SK-N-SH treated with all-trans-retinoic acid at 6 μM for 48 hours (cell line): Measurements from ENCODE around the gene ERVK3-1.

Experiments
- ATAC-seq: fragments of 200-7000 bp; cut with Tn5 transposase; 3 replicates; pipeline ENCODE4 v1.9.1; 2020; ENCODE audit warnings: mild to moderate bottlenecking, moderate library complexity
- CSDC2 ChIP-seq: fragments of 250-450 bp; sonication (Bioruptor Pico); IDR thresholded peaks from 2 replicates; pipeline ENCODE4 v1.5.0; 2020; ENCODE audit warnings: mild to moderate bottlenecking, moderate library complexity
- ESRRG ChIP-seq: fragments of 250-450 bp; sonication (Bioruptor Pico); IDR thresholded peaks from 2 replicates; pipeline ENCODE4 v1.6.1; 2021; ENCODE audit warnings: mild to moderate bottlenecking
- GLIS3 ChIP-seq: fragments of 250-450 bp; sonication (Bioruptor Pico); IDR thresholded peaks from 2 replicates; pipeline ENCODE4 v1.5.0; 2020; ENCODE audit warnings: mild to moderate bottlenecking, moderate library complexity
- ISL1 ChIP-seq: fragments of 250-450 bp; sonication (Bioruptor Pico); IDR thresholded peaks from 2 replicates; pipeline ENCODE4 v2.1.2; 2022; ENCODE audit warnings: mild to moderate bottlenecking, moderate library complexity
- OSR1 ChIP-seq: fragments of 250-450 bp; sonication (Bioruptor Pico); IDR thresholded peaks from 2 replicates; pipeline ENCODE4 v1.8.0; 2022; ENCODE audit warnings: moderate library complexity, mild to moderate bottlenecking, inconsistent platforms
- RARB ChIP-seq: fragments of 250-450 bp; sonication (Bioruptor Pico); IDR thresholded peaks from 2 replicates; pipeline ENCODE4 v1.8.0; 2021; ENCODE audit warnings: mild to moderate bottlenecking, moderate library complexity
- SNAI2 ChIP-seq: fragments of 250-450 bp; sonication (Bioruptor Pico); IDR thresholded peaks from 2 replicates; pipeline ENCODE4 v1.5.0; 2020; ENCODE audit warnings: mild to moderate bottlenecking, moderate library complexity
- TCF4 ChIP-seq: fragments of 250-450 bp; sonication (Bioruptor Pico); IDR thresholded peaks from 2 replicates; pipeline ENCODE4 v1.8.0; 2021; ENCODE audit warnings: mild to moderate bottlenecking, moderate library complexity, borderline replicate concordance
- TOX ChIP-seq: fragments of 250-450 bp; sonication (Bioruptor Pico); IDR thresholded peaks from 2 replicates; pipeline ENCODE4 v1.8.0; 2021; ENCODE audit warnings: mild to moderate bottlenecking, moderate library complexity, borderline replicate concordance
- ZC3H10 ChIP-seq: fragments of 250-450 bp; sonication (Bioruptor Pico); IDR thresholded peaks from 2 replicates; pipeline ENCODE4 v1.5.1; 2021; ENCODE audit warnings: mild to moderate bottlenecking, moderate library complexity
- ZFP3 ChIP-seq: fragments of 250-450 bp; sonication (Bioruptor Pico); IDR thresholded peaks from 2 replicates; pipeline ENCODE4 v1.5.0; 2020; ENCODE audit warnings: mild to moderate bottlenecking, moderate library complexity
- ZFP30 ChIP-seq: fragments of 450-650 bp; formaldehyde crosslinking; IDR thresholded peaks from 2 replicates; pipeline ENCODE4 v1.5.0; 2022; ENCODE audit warnings: mild to moderate bottlenecking, moderate library complexity
- ZNF565 ChIP-seq: fragments of 450-650 bp; formaldehyde crosslinking; conservative IDR thresholded peaks from 2 replicates; pipeline ENCODE4 v1.5.0; 2020; ENCODE audit warnings: low read depth, mild to moderate bottlenecking, moderate library complexity
- ZNF70 ChIP-seq: fragments of 450-650 bp; formaldehyde crosslinking; IDR thresholded peaks from 2 replicates; pipeline ENCODE4 v1.5.0; 2020; ENCODE audit warnings: mild to moderate bottlenecking, moderate library complexity
- ZNF8 ChIP-seq: fragments of 450-650 bp; formaldehyde crosslinking; IDR thresholded peaks from 2 replicates; pipeline ENCODE4 v1.5.0; 2020; ENCODE audit warnings: mild to moderate bottlenecking, moderate library complexity
- TF ChIP-seq, protein P1 (sequence below): fragments of 250-450 bp; sonication (Bioruptor Pico); IDR thresholded peaks from 2 replicates; pipeline ENCODE4 v1.8.0; 2020; ENCODE audit warnings: mild to moderate bottlenecking, moderate library complexity, borderline replicate concordance
- TF ChIP-seq, protein P2 (sequence below): fragments of 250-450 bp; sonication (Bioruptor Pico); IDR thresholded peaks from 2 replicates; pipeline ENCODE4 v1.5.0; 2020; ENCODE audit warnings: mild to moderate bottlenecking, moderate library complexity
- TF ChIP-seq, protein P3 (sequence below): fragments of 250-450 bp; sonication (Bioruptor Pico); IDR thresholded peaks from 2 replicates; pipeline ENCODE4 v1.5.1; 2021; ENCODE audit warnings: mild to moderate bottlenecking, moderate library complexity
- TF ChIP-seq, protein P4 (sequence below): fragments of 250-450 bp; sonication (Bioruptor Pico); IDR thresholded peaks from 2 replicates; pipeline ENCODE4 v1.5.1; 2020; ENCODE audit warnings: low read depth, mild to moderate bottlenecking, moderate library complexity

Gene ERVK3-1

DNA sequence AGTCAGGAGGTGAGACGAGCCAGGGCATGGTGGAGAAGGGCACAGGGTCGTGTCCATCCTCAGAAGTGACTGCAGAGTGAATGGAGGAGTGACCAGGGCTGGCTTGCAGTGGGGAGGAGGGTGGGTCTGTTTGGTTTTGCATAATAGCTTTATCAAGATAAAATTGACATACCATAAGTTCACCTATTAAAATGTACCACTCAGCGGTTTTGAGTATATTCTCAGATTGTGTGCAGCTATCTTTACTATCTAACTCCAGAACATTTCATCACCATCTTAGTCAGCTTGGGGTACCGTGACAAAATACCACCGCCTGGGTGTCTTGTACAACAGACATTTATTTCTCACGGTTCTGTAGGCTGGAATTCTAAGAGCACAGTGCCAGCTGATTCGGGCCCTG lies 13.2 kb upstream of the ERVK3-1 start (continued):
- TF ChIP-seq, protein P1, sequence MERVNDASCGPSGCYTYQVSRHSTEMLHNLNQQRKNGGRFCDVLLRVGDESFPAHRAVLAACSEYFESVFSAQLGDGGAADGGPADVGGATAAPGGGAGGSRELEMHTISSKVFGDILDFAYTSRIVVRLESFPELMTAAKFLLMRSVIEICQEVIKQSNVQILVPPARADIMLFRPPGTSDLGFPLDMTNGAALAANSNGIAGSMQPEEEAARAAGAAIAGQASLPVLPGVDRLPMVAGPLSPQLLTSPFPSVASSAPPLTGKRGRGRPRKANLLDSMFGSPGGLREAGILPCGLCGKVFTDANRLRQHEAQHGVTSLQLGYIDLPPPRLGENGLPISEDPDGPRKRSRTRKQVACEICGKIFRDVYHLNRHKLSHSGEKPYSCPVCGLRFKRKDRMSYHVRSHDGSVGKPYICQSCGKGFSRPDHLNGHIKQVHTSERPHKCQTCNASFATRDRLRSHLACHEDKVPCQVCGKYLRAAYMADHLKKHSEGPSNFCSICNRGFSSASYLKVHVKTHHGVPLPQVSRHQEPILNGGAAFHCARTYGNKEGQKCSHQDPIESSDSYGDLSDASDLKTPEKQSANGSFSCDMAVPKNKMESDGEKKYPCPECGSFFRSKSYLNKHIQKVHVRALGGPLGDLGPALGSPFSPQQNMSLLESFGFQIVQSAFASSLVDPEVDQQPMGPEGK (CRISPR knock-in tag): no peak

DNA sequence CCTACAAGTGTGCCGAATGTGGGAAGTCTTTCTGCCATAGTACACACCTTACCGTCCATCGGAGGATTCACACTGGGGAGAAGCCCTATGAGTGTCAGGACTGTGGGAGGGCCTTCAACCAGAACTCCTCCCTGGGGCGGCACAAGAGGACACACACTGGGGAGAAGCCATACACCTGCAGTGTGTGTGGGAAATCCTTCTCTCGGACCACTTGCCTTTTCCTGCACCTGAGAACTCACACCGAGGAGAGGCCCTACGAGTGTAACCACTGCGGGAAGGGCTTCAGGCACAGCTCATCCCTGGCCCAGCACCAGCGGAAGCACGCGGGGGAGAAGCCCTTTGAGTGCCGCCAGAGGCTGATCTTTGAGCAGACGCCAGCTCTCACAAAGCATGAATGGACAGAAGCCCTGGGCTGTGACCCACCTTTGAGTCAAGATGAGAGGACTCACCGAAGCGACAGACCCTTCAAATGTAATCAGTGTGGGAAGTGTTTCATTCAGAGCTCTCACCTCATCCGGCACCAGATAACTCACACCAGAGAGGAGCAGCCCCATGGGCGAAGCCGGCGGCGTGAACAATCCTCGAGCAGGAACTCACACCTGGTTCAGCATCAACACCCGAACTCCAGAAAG lies 10.3 kb upstream of the ERVK3-1 start:
- ATAC-seq: no peak
- TF ChIP-seq TOX (CRISPR knock-in tag) (no peak), OSR1 (CRISPR knock-in tag) (no peak), RARB (CRISPR knock-in tag) (no peak), CSDC2 (no peak), GLIS3 (CRISPR knock-in tag) (no peak)

DNA sequence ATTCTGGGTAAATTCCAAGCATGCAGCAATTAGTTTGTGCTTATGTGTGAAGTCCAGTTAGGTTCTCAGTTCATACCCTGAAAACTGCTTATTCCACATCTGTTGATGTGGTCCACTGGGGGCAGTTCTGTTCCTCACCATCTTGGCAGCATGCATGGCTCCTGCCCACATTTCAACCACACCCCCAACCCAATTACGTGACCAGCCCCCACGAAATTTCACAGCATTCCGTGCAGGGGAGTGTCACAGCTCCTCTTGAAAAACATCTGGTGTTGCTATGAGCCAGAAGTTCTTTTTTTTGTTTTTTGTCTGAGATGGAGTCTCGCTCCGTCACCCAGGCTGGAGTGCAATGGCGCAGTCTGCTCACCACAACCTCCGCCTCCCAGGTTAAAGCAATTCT lies 9.1 kb upstream of the ERVK3-1 start:
- ATAC-seq: no peak
- TF ChIP-seq ZFP30: no peak

DNA sequence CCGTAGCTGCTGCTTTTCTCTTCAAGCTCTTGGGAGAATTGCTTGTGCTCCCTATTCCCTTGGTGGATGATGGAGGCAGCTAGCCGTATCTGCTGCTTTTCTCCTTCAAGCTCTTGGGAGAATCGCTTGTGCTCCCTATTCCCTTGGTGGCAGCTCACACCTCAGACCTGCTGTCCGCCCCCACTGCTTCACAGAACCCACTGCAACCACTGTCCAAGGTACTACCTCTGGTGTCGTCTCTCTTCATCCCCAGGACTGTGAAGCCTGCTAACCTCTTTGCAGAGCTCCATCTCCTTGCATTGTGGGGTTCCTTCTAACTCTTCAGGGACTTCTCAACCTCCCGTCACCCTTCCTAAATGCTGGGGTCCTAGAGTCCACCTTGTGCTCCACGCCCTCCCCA lies 4.6 kb upstream of the ERVK3-1 start:
- TF ChIP-seq ESRRG (no peak), TCF4 (CRISPR knock-in tag) (no peak)
- TF ChIP-seq, all 23 proteins: peak for 0
- no peak for ATAC-seq

DNA sequence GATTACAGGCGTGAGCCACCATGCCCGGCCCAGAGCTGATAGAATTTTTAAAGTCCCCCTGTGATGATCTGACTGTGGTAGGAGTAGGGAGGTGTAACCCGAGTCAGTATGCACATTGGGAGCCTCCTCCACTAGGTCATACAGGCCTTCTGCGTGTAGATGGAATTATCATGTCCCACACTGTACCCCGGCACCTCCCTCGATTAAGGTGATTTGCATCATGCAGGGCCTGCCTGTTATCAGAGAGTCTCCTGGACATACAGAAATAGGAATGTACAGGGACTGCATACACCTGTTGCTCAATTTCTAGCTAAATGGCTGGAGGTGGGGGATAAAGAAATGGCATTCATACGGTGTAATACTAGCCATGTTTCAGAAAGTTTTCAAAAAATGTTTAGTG lies 922 bp upstream of the ERVK3-1 start:
- TF ChIP-seq ESRRG: no peak
- no peak for TF ChIP-seq ZFP30
- no peak for TF ChIP-seq ZNF8 (CRISPR knock-in tag)
- TF ChIP-seq, protein P2, sequence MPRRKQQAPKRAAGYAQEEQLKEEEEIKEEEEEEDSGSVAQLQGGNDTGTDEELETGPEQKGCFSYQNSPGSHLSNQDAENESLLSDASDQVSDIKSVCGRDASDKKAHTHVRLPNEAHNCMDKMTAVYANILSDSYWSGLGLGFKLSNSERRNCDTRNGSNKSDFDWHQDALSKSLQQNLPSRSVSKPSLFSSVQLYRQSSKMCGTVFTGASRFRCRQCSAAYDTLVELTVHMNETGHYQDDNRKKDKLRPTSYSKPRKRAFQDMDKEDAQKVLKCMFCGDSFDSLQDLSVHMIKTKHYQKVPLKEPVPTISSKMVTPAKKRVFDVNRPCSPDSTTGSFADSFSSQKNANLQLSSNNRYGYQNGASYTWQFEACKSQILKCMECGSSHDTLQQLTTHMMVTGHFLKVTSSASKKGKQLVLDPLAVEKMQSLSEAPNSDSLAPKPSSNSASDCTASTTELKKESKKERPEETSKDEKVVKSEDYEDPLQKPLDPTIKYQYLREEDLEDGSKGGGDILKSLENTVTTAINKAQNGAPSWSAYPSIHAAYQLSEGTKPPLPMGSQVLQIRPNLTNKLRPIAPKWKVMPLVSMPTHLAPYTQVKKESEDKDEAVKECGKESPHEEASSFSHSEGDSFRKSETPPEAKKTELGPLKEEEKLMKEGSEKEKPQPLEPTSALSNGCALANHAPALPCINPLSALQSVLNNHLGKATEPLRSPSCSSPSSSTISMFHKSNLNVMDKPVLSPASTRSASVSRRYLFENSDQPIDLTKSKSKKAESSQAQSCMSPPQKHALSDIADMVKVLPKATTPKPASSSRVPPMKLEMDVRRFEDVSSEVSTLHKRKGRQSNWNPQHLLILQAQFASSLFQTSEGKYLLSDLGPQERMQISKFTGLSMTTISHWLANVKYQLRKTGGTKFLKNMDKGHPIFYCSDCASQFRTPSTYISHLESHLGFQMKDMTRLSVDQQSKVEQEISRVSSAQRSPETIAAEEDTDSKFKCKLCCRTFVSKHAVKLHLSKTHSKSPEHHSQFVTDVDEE (CRISPR knock-in tag): no peak
- no peak for TF ChIP-seq SNAI2 (CRISPR knock-in tag)
- TF ChIP-seq GLIS3 (CRISPR knock-in tag): no peak
- no peak for TF ChIP-seq ZNF70
- no peak for TF ChIP-seq TOX (CRISPR knock-in tag)
- TF ChIP-seq RARB (CRISPR knock-in tag): no peak
- no peak for TF ChIP-seq TCF4 (CRISPR knock-in tag)
- TF ChIP-seq, protein P3, sequence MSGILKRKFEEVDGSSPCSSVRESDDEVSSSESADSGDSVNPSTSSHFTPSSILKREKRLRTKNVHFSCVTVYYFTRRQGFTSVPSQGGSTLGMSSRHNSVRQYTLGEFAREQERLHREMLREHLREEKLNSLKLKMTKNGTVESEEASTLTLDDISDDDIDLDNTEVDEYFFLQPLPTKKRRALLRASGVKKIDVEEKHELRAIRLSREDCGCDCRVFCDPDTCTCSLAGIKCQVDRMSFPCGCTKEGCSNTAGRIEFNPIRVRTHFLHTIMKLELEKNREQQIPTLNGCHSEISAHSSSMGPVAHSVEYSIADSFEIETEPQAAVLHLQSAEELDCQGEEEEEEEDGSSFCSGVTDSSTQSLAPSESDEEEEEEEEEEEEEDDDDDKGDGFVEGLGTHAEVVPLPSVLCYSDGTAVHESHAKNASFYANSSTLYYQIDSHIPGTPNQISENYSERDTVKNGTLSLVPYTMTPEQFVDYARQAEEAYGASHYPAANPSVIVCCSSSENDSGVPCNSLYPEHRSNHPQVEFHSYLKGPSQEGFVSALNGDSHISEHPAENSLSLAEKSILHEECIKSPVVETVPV (CRISPR knock-in tag): no peak
- no peak for TF ChIP-seq ZC3H10 (CRISPR knock-in tag)
- no peak for ATAC-seq

DNA sequence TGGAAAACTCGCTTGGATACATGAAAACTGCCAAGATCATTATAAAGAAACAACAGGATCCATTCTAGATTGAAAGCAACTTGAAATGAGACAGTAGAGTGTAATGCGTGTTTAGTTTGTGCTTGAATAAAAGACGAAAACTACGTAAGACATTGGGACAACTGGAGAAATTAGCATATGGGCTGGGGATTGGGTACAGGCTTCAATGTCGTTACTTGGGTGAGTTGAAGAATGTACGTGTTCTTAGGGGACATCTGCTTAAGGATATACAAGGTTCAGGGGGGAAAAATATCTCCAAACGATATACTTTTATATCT lies 471 bp upstream of the ERVK3-1 start:
- peak; percentile 2; the same call in 2 of the 3 replicates for ATAC-seq
- TF ChIP-seq ZFP3 (CRISPR knock-in tag) (no peak), ZNF565 (no peak), ZNF8 (CRISPR knock-in tag) (no peak), TCF4 (CRISPR knock-in tag) (no peak), ISL1 (CRISPR knock-in tag) (no peak), TOX (CRISPR knock-in tag) (no peak), OSR1 (CRISPR knock-in tag) (no peak), RARB (CRISPR knock-in tag) (no peak), ZFP30 (no peak), CSDC2 (no peak)
- TF ChIP-seq, protein P3 (CRISPR knock-in tag): no peak
- TF ChIP-seq, protein P4, sequence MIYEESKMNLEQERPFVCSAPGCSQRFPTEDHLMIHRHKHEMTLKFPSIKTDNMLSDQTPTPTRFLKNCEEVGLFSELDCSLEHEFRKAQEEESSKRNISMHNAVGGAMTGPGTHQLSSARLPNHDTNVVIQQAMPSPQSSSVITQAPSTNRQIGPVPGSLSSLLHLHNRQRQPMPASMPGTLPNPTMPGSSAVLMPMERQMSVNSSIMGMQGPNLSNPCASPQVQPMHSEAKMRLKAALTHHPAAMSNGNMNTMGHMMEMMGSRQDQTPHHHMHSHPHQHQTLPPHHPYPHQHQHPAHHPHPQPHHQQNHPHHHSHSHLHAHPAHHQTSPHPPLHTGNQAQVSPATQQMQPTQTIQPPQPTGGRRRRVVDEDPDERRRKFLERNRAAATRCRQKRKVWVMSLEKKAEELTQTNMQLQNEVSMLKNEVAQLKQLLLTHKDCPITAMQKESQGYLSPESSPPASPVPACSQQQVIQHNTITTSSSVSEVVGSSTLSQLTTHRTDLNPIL: no peak
- TF ChIP-seq, protein P2 (CRISPR knock-in tag): no peak
